Raji (cell line): ENCODE results near the gene C12orf43.

ENCODE experiments used
- POLR2A ChIP-seq: IDR thresholded peaks from 2 replicates; pipeline ENCODE4 v1.6.1; 2011; ENCODE audit warnings: low read depth, low read length, control low read depth; ENCODE audit not compliant: insufficient read depth

The C12orf43 gene

DNA sequence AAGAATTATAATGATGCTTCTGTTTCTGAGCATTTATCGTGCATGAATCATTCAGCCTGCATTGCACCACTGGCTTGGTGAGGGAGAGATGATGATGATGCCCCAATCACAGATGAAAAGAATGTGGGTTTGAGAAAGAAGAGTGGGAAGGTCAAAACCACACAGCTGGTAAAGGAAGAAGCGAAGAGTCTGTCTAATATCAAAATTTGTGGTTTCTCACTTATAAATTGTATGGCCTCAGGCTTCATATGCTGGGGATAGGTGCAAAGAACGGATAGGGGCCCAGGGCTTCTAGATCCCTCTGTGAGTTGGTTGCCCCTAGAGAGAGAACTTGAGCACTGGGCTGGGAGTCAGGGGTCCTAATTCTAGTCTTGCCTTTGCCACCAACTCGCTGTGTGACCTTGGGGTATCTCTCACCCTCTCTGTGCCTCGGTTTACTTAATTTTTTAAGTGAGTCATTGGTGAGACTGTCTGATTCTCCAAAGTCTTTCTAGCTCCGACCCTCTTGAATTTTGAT lies 20.6 kb upstream of the C12orf43 start:
- no peak for TF ChIP-seq POLR2A

GRCh38 chr12:121034616-121035305 lies 18.5 kb upstream of the C12orf43 start:
- no peak for TF ChIP-seq POLR2A

GRCh38 chr12:121033625-121034349 lies 17.5 kb upstream of the C12orf43 start:
- TF ChIP-seq POLR2A: no peak

GRCh38 chr12:121030576-121031212 lies 14.4 kb upstream of the C12orf43 start:
- no peak for TF ChIP-seq POLR2A

DNA sequence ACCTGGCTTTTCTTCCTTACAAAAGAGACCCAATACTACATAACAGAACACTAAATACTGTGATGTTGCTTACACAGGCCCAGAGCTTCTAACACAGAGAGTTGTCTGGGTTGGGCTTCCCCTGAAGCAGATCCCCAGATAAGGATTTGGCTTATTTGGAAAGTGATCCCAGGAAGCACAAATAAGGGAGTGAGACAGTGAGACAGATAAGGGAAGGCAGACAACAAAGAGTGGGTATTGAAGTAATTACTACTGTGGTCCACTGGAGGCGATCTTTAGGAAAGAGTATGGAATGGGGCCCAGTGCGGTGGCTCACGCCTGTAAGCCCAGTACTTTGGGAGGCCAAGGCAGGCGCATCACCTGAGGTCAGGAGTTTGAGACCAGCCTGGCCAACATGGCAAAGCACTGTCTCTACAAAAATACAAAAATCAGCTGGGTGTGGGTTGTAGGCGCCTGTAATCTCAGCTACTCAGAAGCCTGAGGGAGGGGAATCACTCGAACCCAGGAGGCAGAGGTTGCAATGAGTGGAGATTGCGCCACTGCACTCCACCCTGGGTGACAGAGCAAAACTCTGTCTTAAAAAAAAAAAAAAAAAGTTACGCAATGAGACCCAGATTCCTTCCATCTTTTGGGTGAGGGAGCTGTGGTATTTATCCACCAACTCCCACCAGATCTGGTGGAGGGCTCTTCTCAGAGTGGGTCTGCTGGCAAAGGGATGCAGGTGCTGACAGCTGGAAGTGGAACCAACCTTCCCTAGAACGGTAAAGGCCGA lies 10.2 kb upstream of the C12orf43 start:
- no peak for TF ChIP-seq POLR2A

DNA sequence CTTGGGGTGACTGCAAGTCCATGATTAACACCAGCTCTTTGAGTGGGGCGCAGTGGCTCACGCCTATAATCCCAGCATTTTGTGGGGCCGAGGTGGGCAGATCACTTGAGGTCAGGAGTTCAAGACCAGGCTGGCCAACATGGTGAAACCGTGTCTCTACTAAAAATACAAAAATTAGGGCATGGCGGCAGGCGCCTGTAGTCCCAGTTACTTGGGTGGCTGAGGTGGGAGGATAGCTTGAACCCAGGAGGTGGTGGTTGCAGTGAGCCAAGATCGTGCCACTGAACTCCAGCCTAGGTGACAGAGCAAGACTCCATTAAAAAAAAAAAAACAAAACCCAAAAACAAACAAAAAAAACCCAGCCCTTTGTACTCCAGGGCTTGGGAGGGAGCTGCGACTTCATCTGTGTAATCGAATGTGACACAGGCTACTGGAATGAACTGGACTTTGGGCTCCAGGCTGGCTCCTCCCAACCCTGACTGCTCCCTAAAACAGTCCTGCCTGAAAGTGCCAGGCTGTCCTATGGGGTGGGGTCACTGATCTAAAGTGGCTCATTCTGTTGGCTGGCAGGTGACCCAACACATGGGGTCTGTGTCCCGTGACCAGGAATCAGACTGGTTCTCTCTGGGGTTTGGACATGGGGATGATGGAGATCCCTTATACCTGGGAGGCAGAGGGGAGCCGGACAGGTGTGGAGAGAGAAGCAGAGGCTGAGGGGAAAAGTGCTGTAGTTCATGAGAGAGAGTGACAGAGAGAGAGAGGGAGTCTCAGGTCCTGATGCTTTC lies 9.3 kb upstream of the C12orf43 start:
- no peak for TF ChIP-seq POLR2A

- TF ChIP-seq POLR2A: no peak
Observed at GRCh38 chr12:121023799-121024198, 7.5 kb upstream of the C12orf43 start.

GRCh38 chr12:121022713-121023112 lies 6.4 kb upstream of the C12orf43 start:
- TF ChIP-seq POLR2A: no peak

DNA sequence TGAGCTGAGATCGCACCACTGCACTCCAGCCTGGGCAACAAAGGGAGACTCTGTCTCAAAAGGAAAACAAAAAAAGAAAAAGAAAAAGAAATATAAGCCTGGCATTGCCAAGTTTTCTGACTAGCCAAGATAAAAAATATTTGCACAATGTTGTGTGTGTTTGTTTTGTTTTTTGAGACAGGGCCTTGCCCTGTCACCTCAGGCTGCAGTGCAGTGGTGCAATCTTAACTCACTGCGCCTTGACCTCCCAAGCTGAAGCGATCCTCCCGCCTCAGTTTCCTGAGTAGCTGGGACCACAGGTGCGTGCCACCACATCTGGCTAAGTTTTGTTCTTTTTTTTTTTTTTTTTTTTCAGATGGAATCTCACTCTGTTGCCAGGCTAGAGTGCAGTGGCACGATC lies 5.5 kb upstream of the C12orf43 start:
- no peak for TF ChIP-seq POLR2A

- TF ChIP-seq POLR2A: no peak
Observed at GRCh38 chr12:121018860-121019617, 2.8 kb upstream of the C12orf43 start.

- no peak for TF ChIP-seq POLR2A
Observed at GRCh38 chr12:121017966-121018491, 1.7 kb upstream of the C12orf43 start.

GRCh38 chr12:121013715-121014114 lies 2.6 kb downstream of the C12orf43 start:
- TF ChIP-seq POLR2A: no peak

DNA sequence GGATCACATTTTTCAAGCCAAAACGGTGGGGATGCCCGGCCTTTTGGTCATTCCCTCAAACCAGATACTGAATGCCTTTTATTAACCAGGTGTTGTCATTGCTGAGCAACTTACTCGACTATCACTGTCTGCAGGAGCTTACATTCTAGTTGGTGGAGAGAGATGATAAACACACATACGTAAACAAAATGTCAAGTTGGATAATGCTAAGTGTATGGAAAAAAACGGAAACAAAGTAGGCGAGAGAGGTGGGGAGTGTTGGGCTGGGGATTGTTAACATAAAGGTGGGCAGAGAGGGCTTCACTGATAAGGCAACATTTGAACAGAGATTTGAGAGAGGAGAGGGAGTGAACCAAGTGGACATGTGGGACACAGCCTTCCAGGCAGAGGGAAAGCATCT lies 4.5 kb downstream of the C12orf43 start:
- TF ChIP-seq POLR2A: no peak
